ENCODE measurements around the gene SLC25A41.

The SLC25A41 gene

GRCh38 chr19:6424195-6424938 is 9.2 kb downstream of the SLC25A41 start, which contains the start of gene KHSRP:
KHSRP (minus strand) TSS chr19:6424811; CDS start chr19:6424701, 110 bp downstream.
- Histone ChIP-seq H3K36me3 (ENCODE audit: control insufficient read depth, insufficient read depth, low read length) (peaks cover 11% of the 10 kb centered on the region), H4K5ac (ENCODE audit: low read length) (peak within 1 kb of the TSS; percentile 97), H3K27me3 (ENCODE audit: insufficient read depth, low read length, poor library complexity) (no peaks in the 10 kb centered on the region), H4K8ac (ENCODE audit: low read depth, low read length) (peak within 1 kb of the TSS; percentile 84), H3K9ac (ENCODE audit: low read length) (peak within 1 kb of the TSS; percentile 62), H3K4me1 (ENCODE audit: control insufficient read depth, low read depth, low read length) (peaks cover 2% of the 10 kb centered on the region), H3K56ac (ENCODE audit: low read length) (peak within 1 kb of the TSS; percentile 75), H2AK5ac (ENCODE audit: low read length) (no peak within 1 kb of the TSS), H3K23ac (ENCODE audit: low read length) (no peak within 1 kb of the TSS), H3K4ac (ENCODE audit: low read depth, low read length) (peak within 1 kb of the TSS; percentile 98), H2BK120ac (ENCODE audit: low read depth, low read length) (peak within 1 kb of the TSS; percentile 32), H3K18ac (ENCODE audit: low read length) (peak within 1 kb of the TSS; percentile 98), H3K4me2 (ENCODE audit: low read length) (peak within 1 kb of the TSS; percentile 12), H2BK15ac (replicated peaks; ENCODE audit: low read depth) (no peak within 1 kb of the TSS), H3K79me1 (ENCODE audit: low read length) (peaks cover 9% of the 10 kb centered on the region), H2BK5ac (ENCODE audit: low read length) (no peak within 1 kb of the TSS), H3K4me3 (ENCODE audit: low read length) (peak within 1 kb of the TSS; percentile 46), H3K27ac (ENCODE audit: low read depth, low read length) (peak within 1 kb of the TSS; percentile 26), H3K79me2 (ENCODE audit: control insufficient read depth, insufficient read depth, low read length) (peaks cover 48% of the 10 kb centered on the region)
- no CpG with 5 or more reads among the region's 114 CpGs for WGBS (ENCODE audit: extremely low coverage, insufficient coverage, low lambda C conversion rate)
- DNase-seq = peak; percentile 22

- peak overlapping the region; percentile 46 for H3K4me3 ChIP-seq (ENCODE audit: low read length)
- H3K36me3 ChIP-seq (ENCODE audit: control insufficient read depth, insufficient read depth, low read length) = peaks cover 12% of the 10 kb centered on the region
- no CpG with 5 or more reads among the region's 20 CpGs for WGBS (ENCODE audit: extremely low coverage, insufficient coverage, low lambda C conversion rate)
- no peak overlapping the region for H2BK120ac ChIP-seq (ENCODE audit: low read depth, low read length)
- H3K27me3 ChIP-seq (ENCODE audit: insufficient read depth, low read length, poor library complexity) = no peaks in the 10 kb centered on the region
- peak; percentile 91 for DNase-seq
- peak overlapping the region; percentile 62 for H3K9ac ChIP-seq (ENCODE audit: low read length)
- H3K23ac ChIP-seq (ENCODE audit: low read length) = no peak overlapping the region
- H4K5ac ChIP-seq (ENCODE audit: low read length) = no peak overlapping the region
- H2BK15ac ChIP-seq (replicated peaks; ENCODE audit: low read depth) = no peak overlapping the region
- H2BK5ac ChIP-seq (ENCODE audit: low read length) = no peak overlapping the region
- peak overlapping the region; percentile 12 for H3K4me2 ChIP-seq (ENCODE audit: low read length)
- peak overlapping the region; percentile 0 for H3K27ac ChIP-seq (ENCODE audit: low read depth, low read length)
- peaks cover 11% of the 10 kb centered on the region for H3K79me1 ChIP-seq (ENCODE audit: low read length)
- H3K79me2 ChIP-seq (ENCODE audit: control insufficient read depth, insufficient read depth, low read length) = peaks cover 52% of the 10 kb centered on the region
- peak overlapping the region; percentile 75 for H3K56ac ChIP-seq (ENCODE audit: low read length)
- H3K4ac ChIP-seq (ENCODE audit: low read depth, low read length) = peak overlapping the region; percentile 98
- peak overlapping the region; percentile 98 for H3K18ac ChIP-seq (ENCODE audit: low read length)
- H3K4me1 ChIP-seq (ENCODE audit: control insufficient read depth, low read depth, low read length) = peaks cover 2% of the 10 kb centered on the region
- H2AK5ac ChIP-seq (ENCODE audit: low read length) = no peak overlapping the region
- H4K8ac ChIP-seq (ENCODE audit: low read depth, low read length) = peak overlapping the region; percentile 6
These were observed 9.9 kb downstream of the SLC25A41 start for GRCh38 chr19:6423499-6424194.

GRCh38 chr19:6421075-6422014 is 12.2 kb downstream of the SLC25A41 start:
- Histone ChIP-seq H3K4ac (ENCODE audit: low read depth, low read length) (no peak overlapping the region), H4K5ac (ENCODE audit: low read length) (no peak overlapping the region), H3K4me1 (ENCODE audit: control insufficient read depth, low read depth, low read length) (peaks cover 2% of the 10 kb centered on the region), H3K27ac (ENCODE audit: low read depth, low read length) (no peak overlapping the region), H3K36me3 (ENCODE audit: control insufficient read depth, insufficient read depth, low read length) (peaks cover 21% of the 10 kb centered on the region), H2AK5ac (ENCODE audit: low read length) (no peak overlapping the region), H3K27me3 (ENCODE audit: insufficient read depth, low read length, poor library complexity) (no peaks in the 10 kb centered on the region), H3K56ac (ENCODE audit: low read length) (no peak overlapping the region), H3K4me3 (ENCODE audit: low read length) (no peak overlapping the region), H4K8ac (ENCODE audit: low read depth, low read length) (no peak overlapping the region), H2BK120ac (ENCODE audit: low read depth, low read length) (no peak overlapping the region), H3K79me2 (ENCODE audit: control insufficient read depth, insufficient read depth, low read length) (peaks cover 58% of the 10 kb centered on the region), H3K79me1 (ENCODE audit: low read length) (peaks cover 17% of the 10 kb centered on the region), H3K4me2 (ENCODE audit: low read length) (no peak overlapping the region), H2BK5ac (ENCODE audit: low read length) (no peak overlapping the region), H3K18ac (ENCODE audit: low read length) (no peak overlapping the region), H3K23ac (ENCODE audit: low read length) (no peak overlapping the region), H2BK15ac (replicated peaks; ENCODE audit: low read depth) (no peak overlapping the region), H3K9ac (ENCODE audit: low read length) (peak overlapping the region; percentile 14)
- no peak for DNase-seq
- WGBS (ENCODE audit: extremely low coverage, insufficient coverage, low lambda C conversion rate) = no CpG with 5 or more reads among the region's 20 CpGs

GRCh38 chr19:6418562-6418932 is 15.0 kb downstream of the SLC25A41 start:
- Histone ChIP-seq H3K9ac (ENCODE audit: low read length) (no peak overlapping the region), H3K36me3 (ENCODE audit: control insufficient read depth, insufficient read depth, low read length) (peaks cover 28% of the 10 kb centered on the region), H4K8ac (ENCODE audit: low read depth, low read length) (no peak overlapping the region), H2AK5ac (ENCODE audit: low read length) (no peak overlapping the region), H3K4me2 (ENCODE audit: low read length) (no peak overlapping the region), H3K79me1 (ENCODE audit: low read length) (peaks cover 17% of the 10 kb centered on the region), H3K27ac (ENCODE audit: low read depth, low read length) (no peak overlapping the region), H3K4me1 (ENCODE audit: control insufficient read depth, low read depth, low read length) (peaks cover 2% of the 10 kb centered on the region), H2BK5ac (ENCODE audit: low read length) (no peak overlapping the region), H4K5ac (ENCODE audit: low read length) (no peak overlapping the region), H2BK15ac (replicated peaks; ENCODE audit: low read depth) (no peak overlapping the region), H2BK120ac (ENCODE audit: low read depth, low read length) (no peak overlapping the region), H3K27me3 (ENCODE audit: insufficient read depth, low read length, poor library complexity) (no peaks in the 10 kb centered on the region), H3K4ac (ENCODE audit: low read depth, low read length) (no peak overlapping the region), H3K18ac (ENCODE audit: low read length) (no peak overlapping the region), H3K23ac (ENCODE audit: low read length) (no peak overlapping the region), H3K79me2 (ENCODE audit: control insufficient read depth, insufficient read depth, low read length) (peaks cover 53% of the 10 kb centered on the region), H3K56ac (ENCODE audit: low read length) (no peak overlapping the region), H3K4me3 (ENCODE audit: low read length) (no peak overlapping the region)
- no peak for DNase-seq
- no CpG with 5 or more reads among the region's 19 CpGs for WGBS (ENCODE audit: extremely low coverage, insufficient coverage, low lambda C conversion rate)

- Histone ChIP-seq H3K27ac (ENCODE audit: low read depth, low read length) (no peak overlapping the region), H3K4ac (ENCODE audit: low read depth, low read length) (no peak overlapping the region), H2BK120ac (ENCODE audit: low read depth, low read length) (no peak overlapping the region), H3K4me2 (ENCODE audit: low read length) (no peak overlapping the region), H3K18ac (ENCODE audit: low read length) (no peak overlapping the region), H3K4me3 (ENCODE audit: low read length) (no peak overlapping the region), H2BK5ac (ENCODE audit: low read length) (no peak overlapping the region), H3K79me1 (ENCODE audit: low read length) (peaks cover 17% of the 10 kb centered on the region), H3K4me1 (ENCODE audit: control insufficient read depth, low read depth, low read length) (no peaks in the 10 kb centered on the region), H4K5ac (ENCODE audit: low read length) (no peak overlapping the region), H3K79me2 (ENCODE audit: control insufficient read depth, insufficient read depth, low read length) (peaks cover 46% of the 10 kb centered on the region), H2AK5ac (ENCODE audit: low read length) (no peak overlapping the region), H2BK15ac (replicated peaks; ENCODE audit: low read depth) (no peak overlapping the region), H3K56ac (ENCODE audit: low read length) (no peak overlapping the region), H3K36me3 (ENCODE audit: control insufficient read depth, insufficient read depth, low read length) (peaks cover 28% of the 10 kb centered on the region), H3K23ac (ENCODE audit: low read length) (no peak overlapping the region), H3K27me3 (ENCODE audit: insufficient read depth, low read length, poor library complexity) (no peaks in the 10 kb centered on the region), H3K9ac (ENCODE audit: low read length) (no peak overlapping the region), H4K8ac (ENCODE audit: low read depth, low read length) (no peak overlapping the region)
- peak; percentile 31 for DNase-seq
- WGBS (ENCODE audit: extremely low coverage, insufficient coverage, low lambda C conversion rate) = no CpG with 5 or more reads among the region's 33 CpGs
These were observed 15.6 kb downstream of the SLC25A41 start for GRCh38 chr19:6417713-6418561.

All from mesendoderm (in vitro differentiated cells).